GM20000 (cell line): ENCODE data around the gene VWA1.
A peak's percentile ranks its signal among the peaks of the same experiment; 100 is the strongest.
"Not testable (repeated sequence)": the region's sequence is repeated elsewhere in the genome, so short reads cannot be mapped to it uniquely, and the experiment has no call there.

Experiments
- DNase-seq: peaks from one replicate; pipeline ENCODE4 v3.0.0; 2012; ENCODE audit warnings: low spot score
- TF ChIP-seq, protein P1 (sequence below): IDR thresholded peaks from 2 replicates; pipeline ENCODE4 v1.5.1; 2012; ENCODE audit warnings: mild to moderate bottlenecking, control low read depth; ENCODE audit errors: extremely low read depth, missing control alignments

Gene VWA1

DNA sequence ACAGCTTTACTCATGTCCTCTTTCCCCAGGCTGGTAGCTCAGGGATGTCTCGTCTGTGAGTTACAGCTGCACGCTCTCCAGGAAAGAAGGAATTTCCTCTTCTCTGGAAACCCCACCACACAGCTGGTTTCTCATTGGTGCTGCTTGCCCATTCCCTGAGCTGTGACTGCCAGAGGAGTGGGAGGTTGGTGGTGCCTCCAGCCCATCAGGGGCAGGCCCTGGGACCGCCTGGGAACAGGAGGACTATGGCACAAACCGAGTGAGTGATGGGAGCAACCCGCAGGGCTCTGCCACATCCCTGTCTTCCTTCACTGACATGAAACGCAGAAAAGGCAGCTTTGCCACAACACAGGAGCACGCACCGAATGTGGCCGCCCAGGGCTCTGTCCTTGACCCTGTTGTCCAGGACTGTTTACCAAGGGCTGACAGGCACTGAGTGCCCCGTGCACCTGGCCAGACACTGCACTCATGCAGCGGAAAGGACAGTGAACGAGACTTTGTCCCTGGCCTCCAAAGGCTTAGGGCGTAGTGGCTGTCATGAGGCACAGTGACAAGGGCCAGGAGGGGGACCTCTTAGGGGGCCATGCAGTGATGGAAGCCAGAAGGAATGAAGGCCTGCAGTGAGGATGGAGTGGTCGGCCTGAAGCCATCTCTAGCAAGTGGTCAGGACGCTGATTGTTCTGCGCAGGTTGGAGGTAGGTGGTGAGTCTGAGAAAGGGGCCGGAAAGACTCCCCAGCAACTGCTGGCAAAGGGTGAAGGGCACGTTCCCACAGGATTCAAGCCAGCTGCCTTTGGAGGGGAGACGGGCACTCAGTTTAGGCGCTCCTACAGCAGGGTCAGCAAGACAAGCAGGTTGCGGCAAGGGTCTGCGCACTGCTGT is 34.7 kb upstream of the VWA1 start:
- DNase-seq: no peak
- TF ChIP-seq, protein P1, sequence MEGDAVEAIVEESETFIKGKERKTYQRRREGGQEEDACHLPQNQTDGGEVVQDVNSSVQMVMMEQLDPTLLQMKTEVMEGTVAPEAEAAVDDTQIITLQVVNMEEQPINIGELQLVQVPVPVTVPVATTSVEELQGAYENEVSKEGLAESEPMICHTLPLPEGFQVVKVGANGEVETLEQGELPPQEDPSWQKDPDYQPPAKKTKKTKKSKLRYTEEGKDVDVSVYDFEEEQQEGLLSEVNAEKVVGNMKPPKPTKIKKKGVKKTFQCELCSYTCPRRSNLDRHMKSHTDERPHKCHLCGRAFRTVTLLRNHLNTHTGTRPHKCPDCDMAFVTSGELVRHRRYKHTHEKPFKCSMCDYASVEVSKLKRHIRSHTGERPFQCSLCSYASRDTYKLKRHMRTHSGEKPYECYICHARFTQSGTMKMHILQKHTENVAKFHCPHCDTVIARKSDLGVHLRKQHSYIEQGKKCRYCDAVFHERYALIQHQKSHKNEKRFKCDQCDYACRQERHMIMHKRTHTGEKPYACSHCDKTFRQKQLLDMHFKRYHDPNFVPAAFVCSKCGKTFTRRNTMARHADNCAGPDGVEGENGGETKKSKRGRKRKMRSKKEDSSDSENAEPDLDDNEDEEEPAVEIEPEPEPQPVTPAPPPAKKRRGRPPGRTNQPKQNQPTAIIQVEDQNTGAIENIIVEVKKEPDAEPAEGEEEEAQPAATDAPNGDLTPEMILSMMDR: no peak

DNA sequence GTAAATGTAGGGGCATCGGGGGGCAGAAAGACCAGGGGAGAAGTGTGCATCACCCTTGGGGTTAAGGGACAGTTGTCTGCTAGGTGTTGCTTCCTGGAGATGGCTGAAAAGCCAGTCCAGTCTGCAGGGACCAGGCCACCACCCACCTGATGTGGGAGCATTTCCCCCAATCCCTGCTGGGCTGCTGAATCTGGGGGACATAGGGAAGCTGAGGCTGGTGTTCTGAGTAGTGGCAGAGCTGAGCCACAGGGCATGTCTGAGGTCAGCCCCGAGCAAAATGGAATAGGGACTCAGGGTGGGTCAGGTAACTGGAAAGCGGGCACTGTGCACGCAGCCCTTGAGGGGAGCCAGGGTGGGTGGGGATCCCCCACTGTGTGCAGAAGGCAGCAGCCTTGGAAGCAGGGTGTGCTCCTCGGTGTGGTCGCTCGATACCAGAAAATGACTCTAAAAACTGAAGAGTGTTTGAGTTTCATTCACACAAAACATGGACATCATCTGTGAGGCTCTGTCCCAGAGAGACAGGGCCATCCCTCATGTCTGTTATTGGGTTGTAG is 34.0 kb upstream of the VWA1 start:
- DNase-seq: no peak
- TF ChIP-seq, protein P1: no peak

DNA sequence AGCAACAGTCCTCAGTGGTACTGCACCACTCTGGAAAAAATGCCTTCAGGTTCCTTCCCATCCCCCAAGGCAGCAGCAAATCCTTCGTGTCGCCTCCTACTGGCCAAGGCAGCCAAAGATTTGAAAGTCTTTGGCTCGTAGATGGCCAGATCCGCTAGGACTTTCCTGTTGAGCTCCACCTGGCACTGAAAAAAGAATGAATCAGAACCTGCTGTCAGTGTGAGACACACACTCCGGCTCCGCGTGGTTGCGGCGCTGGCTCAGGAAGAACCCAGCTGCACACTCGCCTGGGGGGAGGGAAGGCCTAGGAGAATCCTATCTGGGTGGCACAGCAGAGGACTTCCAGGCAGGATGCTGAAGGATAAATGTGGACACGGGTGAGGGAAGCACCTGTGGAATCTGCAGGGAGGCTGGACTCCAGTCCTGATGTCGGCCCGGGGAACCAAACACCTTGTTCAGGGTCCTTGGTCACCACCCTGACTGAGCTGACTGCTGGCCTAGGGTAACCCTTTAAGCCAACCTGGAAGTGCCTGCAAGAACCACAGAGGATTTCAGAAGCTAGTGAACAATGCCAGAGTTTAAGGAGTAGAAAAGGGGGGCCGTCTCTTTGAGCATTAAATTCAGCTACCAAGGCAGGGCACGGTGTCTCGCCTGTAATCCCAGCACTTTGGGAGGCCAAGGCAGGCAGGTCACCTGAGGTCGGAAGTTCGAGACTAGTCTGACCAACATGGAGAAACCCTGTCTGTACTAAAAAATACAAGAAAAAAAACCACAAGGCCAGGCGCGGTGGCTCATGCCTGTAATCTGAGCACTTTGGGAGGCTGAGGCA is 33.2 kb upstream of the VWA1 start:
- TF ChIP-seq, protein P1: peak; percentile 49
- no peak for DNase-seq

DNA sequence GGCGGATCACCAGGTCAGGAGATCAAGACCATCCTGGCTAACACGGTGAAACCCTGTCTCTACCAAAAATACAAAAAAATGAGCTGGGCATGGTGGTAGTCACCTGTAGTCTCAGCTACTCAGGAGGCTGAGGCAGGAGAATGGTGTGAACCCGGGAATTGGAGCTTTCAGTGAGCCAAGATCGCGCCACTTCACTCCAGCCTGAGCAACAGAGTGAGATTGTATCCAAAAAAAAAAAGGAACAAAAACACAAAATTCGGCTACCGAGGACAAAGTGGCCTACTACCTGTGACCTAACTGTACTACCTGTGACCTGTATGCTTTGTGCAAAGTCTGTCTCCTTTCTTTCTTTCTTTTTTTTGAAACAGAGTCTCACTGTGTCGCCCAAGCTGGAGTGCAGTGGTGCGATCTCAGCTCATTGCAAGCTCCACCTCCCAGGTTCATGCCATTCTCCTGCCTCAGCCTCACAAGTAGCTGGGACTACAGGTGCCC is 32.5 kb upstream of the VWA1 start:
- DNase-seq: not testable (repeated sequence)

DNA sequence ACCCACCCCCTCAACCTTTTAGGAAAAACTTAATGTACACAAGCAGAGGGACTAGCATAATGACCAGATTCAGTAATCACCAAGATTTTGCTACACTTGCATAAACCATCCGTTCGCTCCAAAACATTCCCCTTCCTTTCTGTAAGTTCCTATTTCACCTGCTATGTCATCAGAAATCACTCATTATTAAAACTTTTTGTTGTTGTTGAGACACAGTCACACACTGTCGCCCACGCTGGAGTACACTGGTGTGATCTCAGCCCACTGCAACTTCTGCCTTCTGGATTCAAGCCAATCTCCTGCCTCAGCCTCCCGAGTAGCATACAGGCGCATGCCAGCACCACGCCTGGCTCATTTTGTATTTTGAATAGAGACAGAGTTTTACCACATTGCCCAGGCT is 31.8 kb upstream of the VWA1 start:
- TF ChIP-seq, protein P1: no peak
- no peak for DNase-seq

DNA sequence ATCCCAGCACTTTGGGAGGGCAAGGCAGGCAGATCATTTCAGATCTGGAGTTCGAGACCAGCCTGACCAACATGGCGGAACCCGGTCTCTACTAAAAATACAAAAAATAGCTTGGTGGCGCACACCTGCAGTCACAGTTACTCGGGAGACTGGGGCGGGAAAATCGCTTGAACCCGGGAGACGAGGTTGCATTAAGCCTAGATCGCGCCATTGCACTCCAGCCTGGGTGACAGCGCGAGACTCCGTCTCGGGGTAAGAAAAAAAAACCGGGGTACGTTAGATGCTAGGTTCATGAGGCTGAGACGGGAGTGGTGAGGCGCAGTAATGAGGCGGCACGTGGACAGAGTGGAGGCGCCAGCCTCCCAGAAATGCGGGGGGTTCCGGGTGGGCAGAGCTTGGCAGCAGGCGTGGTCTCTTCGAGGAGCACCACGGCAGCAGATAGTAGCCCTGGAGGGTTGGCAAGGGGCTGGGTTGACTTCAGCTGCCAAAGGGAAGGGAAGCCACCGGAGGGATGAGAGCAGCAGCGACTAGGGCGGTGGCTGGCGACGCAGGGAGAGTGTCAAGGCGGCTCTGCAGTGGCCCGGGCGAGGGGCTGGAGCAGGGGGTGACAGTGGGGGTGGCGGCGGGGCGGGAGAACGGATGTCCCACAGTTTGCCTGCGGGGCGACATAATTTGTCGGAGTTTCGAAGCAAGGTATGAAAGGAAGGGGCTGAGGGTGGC is 29.2 kb upstream of the VWA1 start:
- no peak for DNase-seq
- TF ChIP-seq, protein P1: no peak

DNA sequence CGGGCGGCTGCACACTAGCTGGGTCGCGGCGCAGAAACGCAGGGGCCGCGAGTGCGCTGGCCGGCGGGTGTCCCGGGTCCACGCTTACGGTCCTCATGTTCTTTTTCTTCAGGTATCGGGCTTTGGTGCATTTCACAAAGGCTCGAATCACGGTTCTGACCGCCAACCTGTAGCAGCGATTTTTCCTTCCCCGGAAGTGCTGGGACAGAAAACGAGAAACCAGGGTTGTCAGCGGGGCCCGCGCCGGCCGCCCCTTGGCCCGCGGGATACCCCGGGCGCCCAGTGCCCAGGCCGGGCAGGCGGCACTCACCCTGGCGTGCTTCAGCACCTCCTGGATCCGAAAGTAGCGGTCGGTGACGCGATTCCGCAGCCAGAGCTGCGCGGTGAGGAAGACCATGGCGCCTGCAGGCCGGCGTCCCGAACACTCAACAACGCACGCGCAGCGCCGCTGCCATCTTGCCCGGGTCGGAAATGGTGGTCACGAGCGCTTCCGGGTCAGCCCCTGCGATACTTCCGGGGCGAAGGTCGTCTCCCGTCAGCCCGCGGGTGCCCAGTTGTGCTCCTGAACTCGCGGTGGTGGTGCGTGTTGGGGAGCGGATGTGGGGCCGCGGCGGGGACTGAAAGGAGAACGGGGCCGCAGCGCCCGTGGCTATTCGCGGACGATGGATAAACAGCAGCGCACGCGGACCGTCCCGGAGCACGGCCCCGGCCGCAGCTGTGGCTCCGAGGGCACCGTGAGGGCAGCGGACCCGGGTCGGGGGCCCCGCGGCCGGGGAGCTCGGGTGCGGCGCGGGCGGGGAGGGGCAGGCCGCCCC is 28.5 kb upstream of the VWA1 start, which contains the start of gene MRPL20:
MRPL20 (minus strand) TSS at position 473 of the 815 bp plus-strand sequence; CDS start at position 397, 76 bp downstream.
- TF ChIP-seq, protein P1: no peak

More for the DNA sequence above, 28.5 kb upstream of the VWA1 start, which contains the start of gene MRPL20:
- DNase-seq: peak; percentile 99
